SK-N-MC (cell line): ENCODE data around the gene MAP4K4.
"Not testable (repeated sequence)": the region's sequence is repeated elsewhere in the genome, so short reads cannot be mapped to it uniquely, and the experiment has no call there.

Source experiments
- DNase-seq: peaks from one replicate; pipeline ENCODE4 v3.0.0-alpha.2; 2011; ENCODE audit warnings: low read depth, low spot score
- H3K27ac ChIP-seq: fragments of 200-600 bp; sonication (generic); 2 replicates; pipeline ENCODE4 v1.5.1; 2016; ENCODE audit warnings: mixed run types
- H3K36me3 ChIP-seq: fragments of 200-600 bp; sonication (generic); 2 replicates; pipeline ENCODE4 v1.6.1; 2017; ENCODE audit warnings: antibody characterized with exemption, low read length, mixed read lengths; ENCODE audit not compliant: insufficient read depth
- H3K4me3 ChIP-seq: fragments of 200-600 bp; sonication (generic); 2 replicates; pipeline ENCODE4 v1.5.1; 2016
- H3K9ac ChIP-seq: fragments of 200-600 bp; sonication (generic); 2 replicates; pipeline ENCODE4 v1.8.0; 2017; ENCODE audit warnings: mixed run types, mixed read lengths; ENCODE audit not compliant: insufficient read length
- H3K9me3 ChIP-seq: fragments of 200-600 bp; sonication (generic); 2 replicates; pipeline ENCODE4 v1.6.1; 2017; ENCODE audit warnings: low read depth, mild to moderate bottlenecking, antibody characterized with exemption, low read length, moderate library complexity, mixed read lengths
- EZH2 ChIP-seq: fragments of 200-600 bp; sonication (generic); IDR thresholded peaks from one replicate; pipeline ENCODE4 v1.6.1; 2017; ENCODE audit warnings: antibody characterized with exemption
- FOXP2 ChIP-seq: optimal IDR thresholded peaks from 2 replicates; pipeline ENCODE3; 2011; ENCODE audit warnings: mild to moderate bottlenecking, moderate library complexity; ENCODE audit not compliant: insufficient read depth; ENCODE audit errors: extremely low read length, control extremely low read depth
- POLR2AphosphoS5 ChIP-seq: IDR thresholded peaks from 2 replicates; pipeline ENCODE4 v1.6.1; 2012; ENCODE audit warnings: mild to moderate bottlenecking, low read depth, low read length, borderline replicate concordance

MAP4K4 gene

GRCh38 chr2:101741775-101742520 lies 44.4 kb downstream of the MAP4K4 start:
- TF ChIP-seq POLR2AphosphoS5 = no peak
- no peak for TF ChIP-seq FOXP2
- TF ChIP-seq EZH2 = no peak
- no peaks in the 10 kb centered on the region for H3K9me3 ChIP-seq
- peak overlapping the region; percentile 16; the same call in 1 of the 2 replicates for H3K27ac ChIP-seq
- H3K9ac ChIP-seq = no peak overlapping the region
- DNase-seq = no peak
- no peaks in the 10 kb centered on the region for H3K36me3 ChIP-seq
- no peak overlapping the region for H3K4me3 ChIP-seq

- H3K4me3 ChIP-seq = no peak overlapping the region
- no peaks in the 10 kb centered on the region for H3K36me3 ChIP-seq
- no peaks in the 10 kb centered on the region for H3K9me3 ChIP-seq
- no peak overlapping the region for H3K27ac ChIP-seq
- no peak for DNase-seq
- TF ChIP-seq EZH2 = no peak
- TF ChIP-seq POLR2AphosphoS5 = no peak
- TF ChIP-seq FOXP2 = no peak
- no peak overlapping the region for H3K9ac ChIP-seq
Observed at GRCh38 chr2:101742547-101742946, 45.0 kb downstream of the MAP4K4 start.

- H3K9me3 ChIP-seq = no peaks in the 10 kb centered on the region
- no peaks in the 10 kb centered on the region; the same call in 1 of the 2 replicates for H3K36me3 ChIP-seq
- TF ChIP-seq EZH2 (no peak), POLR2AphosphoS5 (no peak), FOXP2 (no peak)
- no peak overlapping the region for H3K4me3 ChIP-seq
- no peak for DNase-seq
- H3K9ac ChIP-seq = no peak overlapping the region
- H3K27ac ChIP-seq = no peak overlapping the region
Observed at GRCh38 chr2:101743288-101743687, 45.8 kb downstream of the MAP4K4 start.

GRCh38 chr2:101744832-101745231 lies 47.3 kb downstream of the MAP4K4 start:
- H3K36me3 ChIP-seq = no peaks in the 10 kb centered on the region; the same call in 1 of the 2 replicates
- H3K9ac ChIP-seq = no peak overlapping the region
- H3K9me3 ChIP-seq = no peaks in the 10 kb centered on the region
- no peak overlapping the region for H3K4me3 ChIP-seq
- peak overlapping the region; percentile 36; the same call in 1 of the 2 replicates for H3K27ac ChIP-seq
- no peak for DNase-seq
- TF ChIP-seq POLR2AphosphoS5 (no peak), FOXP2 (no peak), EZH2 (no peak)

GRCh38 chr2:101745711-101746694 lies 48.5 kb downstream of the MAP4K4 start:
- Histone ChIP-seq H3K36me3 (no peaks in the 10 kb centered on the region; the same call in 1 of the 2 replicates), H3K9ac (no peak overlapping the region), H3K9me3 (no peaks in the 10 kb centered on the region), H3K4me3 (no peak overlapping the region; the same call in 1 of the 2 replicates), H3K27ac (peak overlapping the region; percentile 60; the same call in 1 of the 2 replicates)
- peak; percentile 26 for DNase-seq
- TF ChIP-seq POLR2AphosphoS5 (no peak), FOXP2 (no peak), EZH2 (no peak)

- no peak overlapping the region for H3K27ac ChIP-seq
- no peak for TF ChIP-seq EZH2
Observed at GRCh38 chr2:101748000-101748399, 50.5 kb downstream of the MAP4K4 start.

GRCh38 chr2:101748462-101748861 lies 51.0 kb downstream of the MAP4K4 start:
- DNase-seq, H3K36me3 ChIP-seq, H3K9me3 ChIP-seq, H3K9ac ChIP-seq, H3K27ac ChIP-seq, H3K4me3 ChIP-seq: not testable (repeated sequence)

More at GRCh38 chr2:101748000-101748399, 50.5 kb downstream of the MAP4K4 start:
- no peak overlapping the region for H3K9ac ChIP-seq
- H3K36me3 ChIP-seq = no peaks in the 10 kb centered on the region; the same call in 1 of the 2 replicates
- DNase-seq = no peak
- no peaks in the 10 kb centered on the region for H3K9me3 ChIP-seq
- no peak overlapping the region for H3K4me3 ChIP-seq

- no peak overlapping the region for H3K27ac ChIP-seq
- no peaks in the 10 kb centered on the region; the same call in 1 of the 2 replicates for H3K36me3 ChIP-seq
- TF ChIP-seq FOXP2 (no peak), POLR2AphosphoS5 (no peak), EZH2 (no peak)
- H3K9ac ChIP-seq = no peak overlapping the region
- no peak for DNase-seq
- H3K4me3 ChIP-seq = no peak overlapping the region
- H3K9me3 ChIP-seq = no peaks in the 10 kb centered on the region
Observed at GRCh38 chr2:101750688-101751087, 53.2 kb downstream of the MAP4K4 start.
